G401 (cell line): ENCODE measurements around the gene SDHA. TPM values are rescaled to one million over a fixed set of nuclear protein-coding genes. Genes with fewer than 3 reads are reported as not detected.

Experiments used
- DNase-seq: peaks from one replicate; pipeline ENCODE4 v3.0.0-alpha.2; 2015; ENCODE audit warnings: low spot score
- in situ Hi-C: cut with HindIII; loops from 2 replicates; pipeline ENCODE4 v1.10.0; 2016; ENCODE audit warnings: low sequenced_read_pairs, mixed read lengths
- total RNA-seq: library from RNA; depleted of rRNA; stranded (reverse); fragments of >200 nt; shearing (Covaris generic); gene quantifications from 2 replicates; pipeline ENCODE4 v1.2.3, GENCODE V29; 2014

The SDHA gene
- total RNA-seq, 1 experiment from 2014 or later = 223 TPM

DNA sequence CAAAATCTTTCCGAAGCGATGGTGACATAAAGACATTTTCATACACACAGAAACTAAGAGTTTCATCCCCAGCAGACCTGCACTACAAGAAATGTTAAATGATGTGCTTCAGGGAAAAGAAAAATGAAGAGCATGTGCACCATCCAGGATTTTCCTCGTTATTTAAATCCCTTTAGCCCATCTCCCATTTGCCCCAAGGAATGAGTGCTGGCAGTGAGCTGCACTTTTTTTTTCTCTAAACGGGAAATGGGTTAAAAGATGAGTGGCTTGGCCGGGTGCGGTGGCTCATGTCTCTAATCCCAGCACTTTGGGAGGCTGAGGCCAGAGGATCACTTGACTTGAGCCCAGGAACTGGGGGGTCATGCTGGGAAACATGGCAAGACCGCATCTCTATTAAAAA lies 33.6 kb upstream of the SDHA start:
- in situ Hi-C loops = no loop called here
- no peak for DNase-seq

DNA sequence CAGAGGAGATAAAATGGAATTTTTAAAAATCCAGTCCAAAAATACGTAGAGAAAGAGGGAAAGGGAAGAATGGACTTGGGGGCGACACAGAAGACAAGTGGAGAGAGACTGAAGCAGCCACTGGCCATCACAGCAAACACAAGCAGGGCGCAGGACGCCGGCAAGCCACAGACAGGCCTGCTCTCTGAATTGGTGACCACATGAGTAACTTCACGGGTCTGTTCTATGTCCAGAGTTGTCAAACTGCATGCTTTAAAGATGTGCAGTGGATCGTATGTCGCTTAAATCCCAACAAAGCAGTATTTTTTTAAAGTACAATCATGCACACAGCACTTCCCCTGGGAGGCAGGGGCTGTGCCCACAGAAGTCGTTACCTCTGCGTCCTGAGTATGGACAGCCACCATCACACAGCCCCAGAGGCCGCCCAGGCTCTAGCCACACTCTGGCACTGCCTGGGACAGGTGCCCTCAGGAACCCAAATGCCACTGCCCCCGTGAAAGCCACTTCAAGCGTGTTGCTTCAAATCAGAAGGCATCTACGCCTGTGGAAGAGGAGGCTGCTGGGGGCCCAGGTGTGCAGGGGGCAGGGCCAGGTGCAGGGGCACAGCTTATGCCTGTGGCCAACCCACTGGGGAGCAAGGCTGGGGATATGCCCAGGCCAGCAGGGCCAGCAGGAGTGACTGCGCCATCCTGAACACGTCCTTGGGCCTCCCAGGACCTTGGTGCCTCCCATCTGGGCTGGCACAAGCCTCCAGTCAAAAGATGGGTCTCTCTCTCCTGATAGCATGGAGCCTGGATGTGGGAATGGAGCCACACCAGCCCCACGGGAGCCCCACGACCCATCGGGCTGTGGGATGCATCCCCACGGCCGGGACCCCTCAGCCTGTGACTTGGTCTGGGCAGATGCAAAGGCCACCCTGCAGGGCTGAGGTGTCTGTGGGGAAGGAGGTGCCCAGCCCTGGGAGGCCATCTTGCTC lies 32.7 kb upstream of the SDHA start:
- in situ Hi-C loops = no loop called here
- no peak for DNase-seq

GRCh38 chr5:186091-187041 lies 31.8 kb upstream of the SDHA start:
- DNase-seq = no peak
- in situ Hi-C loops = no loop called here

DNA sequence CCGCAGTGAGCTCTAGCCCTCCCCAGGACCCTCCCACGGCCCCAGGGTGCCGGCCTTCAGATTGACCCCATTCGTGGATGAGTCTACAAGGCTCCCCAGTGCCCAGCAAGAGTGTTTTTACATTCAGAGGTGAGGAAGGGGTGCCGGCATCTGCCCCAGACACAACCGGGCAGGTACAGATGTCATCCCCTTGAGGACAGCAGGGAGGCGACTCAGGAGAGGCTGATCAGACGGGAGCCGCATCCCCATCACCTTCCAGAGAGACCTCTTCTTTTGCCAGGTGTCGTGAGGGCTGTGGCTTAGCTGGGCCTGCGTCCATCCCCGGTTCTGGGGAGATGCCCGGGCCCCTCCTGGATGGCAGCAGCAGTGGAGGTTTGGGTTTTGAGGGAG lies 31.1 kb upstream of the SDHA start:
- no peak for DNase-seq
- in situ Hi-C loops = no loop called here

- in situ Hi-C loops = no loop called here
- DNase-seq = no peak
Observed at GRCh38 chr5:187617-188451, 30.3 kb upstream of the SDHA start.

- in situ Hi-C loops = no loop called here
- peak; percentile 90 for DNase-seq
Observed at GRCh38 chr5:188488-189481, 29.3 kb upstream of the SDHA start.

DNA sequence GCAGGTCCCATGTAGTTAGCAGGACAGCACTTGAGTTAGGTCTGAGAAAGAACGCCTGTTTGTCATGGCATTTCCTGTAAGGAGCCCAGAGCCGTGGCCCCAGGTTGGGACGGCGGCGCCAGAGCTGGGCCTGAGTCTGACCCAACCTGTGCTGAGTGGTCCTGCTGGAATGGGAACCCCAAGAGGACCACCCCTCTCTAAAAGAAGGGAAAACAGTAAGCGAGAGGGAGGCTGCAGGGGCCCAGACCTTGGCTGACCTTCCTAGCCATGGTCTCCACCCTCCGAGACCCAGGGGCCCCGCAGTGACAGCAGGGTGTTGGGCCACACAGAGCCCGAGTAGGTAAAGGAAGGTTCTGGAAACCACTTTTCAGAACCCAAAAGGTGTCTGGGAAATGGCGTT lies 28.6 kb upstream of the SDHA start:
- no peak for DNase-seq
- in situ Hi-C loops = no loop called here

GRCh38 chr5:189976-190365 lies 28.1 kb upstream of the SDHA start:
- in situ Hi-C loops = no loop called here
- no peak for DNase-seq

DNA sequence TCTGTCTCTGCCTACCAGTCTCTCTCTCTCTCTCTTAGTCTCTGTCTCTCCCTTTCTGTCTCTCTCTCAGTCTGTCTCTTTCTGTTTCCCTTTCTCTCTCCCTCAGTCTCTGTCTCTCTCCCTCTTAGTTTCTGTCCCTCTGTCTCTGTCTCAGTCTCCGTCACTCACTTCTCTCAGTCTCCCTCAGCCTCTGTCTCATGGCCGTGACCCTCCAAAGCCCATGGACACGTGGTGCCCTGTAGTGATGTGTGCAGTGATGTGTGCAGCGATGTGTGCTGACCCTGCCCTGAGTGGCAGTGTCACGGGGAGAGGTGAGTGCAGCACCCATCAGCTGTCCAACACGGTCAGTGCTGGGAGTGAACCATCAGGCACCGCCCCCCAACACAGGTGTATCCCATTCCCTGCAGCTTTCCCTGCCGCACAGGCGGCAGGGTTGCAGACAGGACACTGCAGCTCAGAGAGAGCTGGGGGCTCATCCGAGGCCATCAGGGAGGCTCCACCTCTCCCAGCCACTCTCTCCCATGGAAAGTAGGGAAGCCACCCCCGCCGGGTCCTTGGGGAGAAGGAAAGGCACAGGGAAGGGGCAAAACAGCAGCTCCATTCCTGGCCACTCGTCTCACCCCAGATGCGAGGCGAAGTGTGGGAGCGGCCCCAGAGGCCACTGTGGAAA lies 27.6 kb upstream of the SDHA start:
- in situ Hi-C loops = no loop called here
- no peak for DNase-seq

DNA sequence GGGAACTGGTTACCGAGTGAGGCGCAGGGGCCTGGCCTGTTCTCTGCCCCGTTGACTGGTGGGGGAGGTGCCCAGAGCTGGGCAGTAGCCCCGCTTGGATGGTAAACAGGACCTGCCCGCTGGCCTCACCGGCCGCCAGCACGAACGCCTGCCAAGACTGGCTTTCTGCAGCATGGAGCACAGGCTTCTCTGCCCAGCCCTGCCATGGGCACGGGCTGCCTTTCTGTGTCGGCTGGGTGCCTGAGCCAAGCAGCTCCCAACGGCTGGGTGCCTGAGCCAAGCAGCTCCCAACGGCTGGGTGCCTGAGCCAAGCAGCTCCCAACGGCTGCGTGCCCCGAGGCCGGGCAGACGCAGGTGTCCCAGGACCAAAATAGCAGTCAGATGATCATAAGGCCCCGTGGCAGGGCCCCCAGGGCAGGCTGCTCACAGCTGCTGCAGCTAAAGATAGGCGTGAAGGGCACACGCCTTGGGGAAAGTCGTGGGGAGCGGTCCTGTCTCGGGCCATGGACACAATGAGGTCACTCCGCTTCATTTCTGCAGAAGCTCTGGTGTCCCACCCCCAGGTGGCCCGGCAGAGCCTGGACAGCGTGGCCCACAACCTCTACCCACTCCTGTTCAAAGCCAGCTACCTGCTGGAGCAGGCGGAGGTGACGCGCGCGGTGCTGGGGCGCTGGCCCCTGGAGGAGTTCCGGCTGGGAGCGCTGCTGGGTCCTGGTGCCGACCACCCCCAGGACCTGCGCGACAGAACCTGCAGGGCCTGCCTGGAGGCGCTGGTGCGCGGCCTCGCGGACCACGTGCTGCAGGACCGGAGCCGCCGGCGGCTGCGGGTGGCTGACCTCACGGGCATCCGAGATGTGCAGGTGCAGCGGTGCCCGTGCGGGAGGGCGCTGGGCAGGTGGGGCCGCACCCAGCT lies 26.8 kb upstream of the SDHA start, which contains the start of gene LRRC14B:
TSS of gene LRRC14B (plus strand) at position 460 of the 913 bp plus-strand sequence. CDS start at position 504, 44 bp downstream.
- DNase-seq = peak; percentile 90
- in situ Hi-C loops = no loop called here

DNA sequence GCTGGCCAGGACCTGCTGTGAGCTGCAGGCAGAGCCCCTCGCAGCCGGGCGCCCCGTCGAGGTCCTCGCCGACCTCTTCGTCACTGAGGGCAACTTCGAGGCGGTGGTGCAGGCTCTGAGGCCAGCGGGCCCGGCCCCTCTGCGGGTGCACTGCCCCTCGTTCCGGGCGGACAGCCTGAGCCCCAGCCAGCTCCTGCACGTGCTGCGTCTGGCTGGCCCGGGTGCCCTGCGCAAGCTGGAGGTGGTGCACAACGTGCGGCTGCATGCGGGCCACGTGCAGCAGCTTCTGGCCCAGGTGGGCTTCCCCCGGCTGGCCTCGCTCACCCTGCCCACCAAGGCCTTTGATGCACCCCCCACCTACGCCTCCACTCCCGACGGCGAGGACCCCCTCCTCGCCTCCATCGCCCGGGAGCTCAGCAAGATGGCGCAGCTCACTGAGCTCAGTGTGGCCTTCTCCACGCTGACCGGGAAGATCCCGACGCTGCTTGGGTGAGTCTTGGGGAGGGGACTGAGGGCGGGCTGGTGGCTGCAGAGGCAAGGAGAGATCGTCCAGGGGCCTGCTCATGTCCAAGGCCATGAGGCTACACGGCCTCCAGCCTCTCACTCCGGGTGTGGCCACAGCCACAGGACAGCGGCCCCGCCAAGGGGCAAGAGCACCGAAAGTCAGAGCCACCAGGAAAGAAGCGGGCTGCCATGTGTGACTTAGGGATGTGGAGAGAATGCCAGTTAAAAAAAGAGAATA lies 26.0 kb upstream of the SDHA start:
- no peak for DNase-seq
- in situ Hi-C loops = no loop called here

DNA sequence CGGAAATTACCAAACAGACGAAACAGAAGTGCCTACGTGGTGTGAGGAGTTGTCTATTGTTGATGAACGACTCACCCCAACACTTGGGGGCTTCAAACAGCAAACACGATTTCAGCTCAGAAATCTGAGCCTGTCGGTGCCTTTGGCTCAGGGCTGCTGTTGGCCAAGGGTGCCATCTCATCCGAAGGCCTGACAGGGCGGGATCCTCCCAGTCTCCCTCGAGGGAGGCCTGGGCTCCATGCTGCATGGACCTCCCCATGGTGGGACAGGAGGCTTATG lies 25.5 kb upstream of the SDHA start:
- no peak for DNase-seq
- in situ Hi-C loops = no loop called here

DNA sequence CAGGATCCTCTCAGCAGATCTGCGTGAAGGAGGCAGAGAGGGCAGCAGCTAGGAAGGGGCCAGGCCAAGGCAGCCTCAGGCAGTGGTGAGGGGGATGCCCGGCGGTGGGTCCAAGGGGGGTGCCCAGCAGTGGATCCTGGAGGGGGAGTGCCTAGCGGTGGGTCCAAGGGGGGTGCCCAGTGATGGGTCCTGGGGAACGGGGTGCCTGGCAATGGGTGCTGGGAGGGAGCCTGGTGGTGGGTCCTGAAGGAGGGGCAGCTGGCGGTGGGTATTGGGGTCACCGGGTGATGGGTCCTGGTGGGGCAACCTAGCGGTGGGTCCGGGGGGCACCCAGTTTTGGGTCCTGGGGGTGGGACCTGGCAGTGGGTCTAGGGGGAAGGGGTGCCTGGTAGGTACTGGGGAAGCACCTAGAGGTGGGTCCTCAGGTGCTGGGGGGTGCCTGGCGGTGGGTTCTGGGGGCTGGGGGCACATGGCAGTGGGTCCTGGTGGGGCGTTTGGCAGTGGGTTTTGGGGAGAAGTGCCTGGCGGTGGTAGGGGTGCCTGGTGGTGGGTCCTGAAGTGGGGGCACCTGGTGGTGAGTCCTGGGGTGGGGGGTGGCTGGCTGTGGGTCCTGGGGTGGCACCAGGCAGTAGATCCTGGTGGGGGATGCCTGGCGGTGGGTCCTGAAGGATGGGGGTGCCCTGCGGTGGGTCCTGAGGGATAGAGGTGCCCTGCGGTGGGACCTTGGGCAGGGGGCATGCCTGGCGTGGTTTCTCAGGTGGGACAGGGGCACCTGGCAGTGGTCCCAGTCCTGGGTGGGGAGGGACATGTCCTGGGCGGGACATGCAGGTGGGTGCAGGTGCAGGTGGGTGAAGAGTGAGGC lies 24.9 kb upstream of the SDHA start:
- in situ Hi-C loops = no loop called here
- no peak for DNase-seq

DNA sequence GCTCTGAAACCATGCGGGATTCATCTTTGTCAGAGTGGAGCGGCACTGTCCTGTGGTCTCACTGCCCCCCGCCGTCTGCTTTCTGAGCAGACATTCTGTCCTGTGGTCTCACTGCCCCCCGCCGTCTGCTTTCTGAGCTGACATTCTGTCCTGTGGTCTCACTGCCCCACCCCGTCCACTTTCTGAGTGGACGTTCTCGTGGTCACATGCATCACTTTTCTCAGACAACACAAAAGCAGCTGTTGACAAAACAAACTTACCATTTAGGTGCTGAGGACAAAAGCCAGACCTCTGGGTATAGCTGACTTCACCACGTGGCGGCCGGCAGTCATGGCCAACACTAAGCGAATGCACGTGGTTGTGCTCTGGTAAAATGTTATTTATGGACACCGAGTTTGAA lies 24.0 kb upstream of the SDHA start:
- no peak for DNase-seq
- in situ Hi-C loops = no loop called here

DNA sequence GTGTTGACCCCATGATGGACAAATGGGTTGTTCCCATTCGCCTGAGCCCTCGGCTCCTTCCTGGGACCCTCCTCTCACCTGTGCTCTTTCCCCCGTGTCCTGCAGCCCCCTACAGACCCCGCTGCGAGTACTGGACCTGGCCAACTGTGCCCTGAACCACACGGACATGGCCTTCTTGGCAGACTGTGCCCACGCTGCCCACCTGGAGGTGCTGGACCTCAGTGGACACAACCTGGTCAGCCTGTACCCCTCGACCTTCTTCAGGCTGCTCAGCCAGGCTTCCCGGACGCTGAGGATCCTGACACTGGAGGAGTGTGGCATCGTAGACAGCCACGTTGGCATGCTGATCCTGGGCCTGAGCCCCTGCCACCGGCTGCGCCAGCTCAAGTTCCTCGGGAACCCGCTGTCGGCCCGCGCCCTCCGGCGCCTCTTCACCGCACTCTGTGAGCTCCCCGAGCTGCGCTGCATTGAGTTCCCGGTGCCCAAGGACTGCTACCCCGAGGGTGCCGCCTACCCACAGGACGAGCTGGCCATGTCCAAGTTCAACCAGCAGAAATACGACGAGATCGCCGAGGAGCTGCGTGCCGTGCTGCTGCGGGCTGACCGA lies 23.4 kb upstream of the SDHA start:
- in situ Hi-C loops = no loop called here
- no peak for DNase-seq
